Mesendoderm (in vitro differentiated cells): ENCODE results near the gene MLLT6.
A peak's percentile ranks its signal among the peaks of the same experiment; 100 is the strongest.

Experiments used
- DNase-seq: peaks from one replicate; pipeline ENCODE4 v3.0.0; 2013
- H2AK5ac ChIP-seq: 2 replicates; pipeline ENCODE4 v1.6.1; 2013; ENCODE audit warnings: low read length, inconsistent platforms
- H2BK120ac ChIP-seq: 2 replicates; pipeline ENCODE4 v1.6.1; 2013; ENCODE audit warnings: low read depth, mild to moderate bottlenecking, low read length, moderate library complexity, mixed read lengths
- H2BK15ac ChIP-seq: replicated peaks from 2 replicates; pipeline ENCODE4 v1.6.1; 2013; ENCODE audit warnings: low read depth, mild to moderate bottlenecking, moderate library complexity
- H2BK5ac ChIP-seq: 2 replicates; pipeline ENCODE4 v1.6.1; 2013; ENCODE audit warnings: low read length, inconsistent platforms
- H3K18ac ChIP-seq: 2 replicates; pipeline ENCODE4 v1.6.1; 2013; ENCODE audit warnings: mild to moderate bottlenecking, low read length, mixed read lengths
- H3K23ac ChIP-seq: one replicate; pipeline ENCODE4 v1.6.1; 2013; ENCODE audit warnings: low read length
- H3K27ac ChIP-seq: 2 replicates; pipeline ENCODE4 v1.5.1; 2013; ENCODE audit warnings: low read depth, mild to moderate bottlenecking, inconsistent platforms, low read length, moderate library complexity
- H3K27me3 ChIP-seq: 2 replicates; pipeline ENCODE4 v1.6.1; 2013; ENCODE audit warnings: low read length, control low read depth, mild to moderate bottlenecking, inconsistent platforms; ENCODE audit not compliant: insufficient read depth, poor library complexity
- H3K36me3 ChIP-seq: 2 replicates; pipeline ENCODE4 v1.6.1; 2013; ENCODE audit warnings: low read length, inconsistent platforms; ENCODE audit not compliant: control insufficient read depth, insufficient read depth
- H3K4ac ChIP-seq: one replicate; pipeline ENCODE4 v1.6.1; 2013; ENCODE audit warnings: low read depth, mild to moderate bottlenecking, low read length, moderate library complexity
- H3K4me1 ChIP-seq: 2 replicates; pipeline ENCODE4 v1.6.1; 2013; ENCODE audit warnings: low read depth, low read length, inconsistent platforms; ENCODE audit not compliant: control insufficient read depth
- H3K4me2 ChIP-seq: 2 replicates; pipeline ENCODE4 v1.6.1; 2013; ENCODE audit warnings: low read length
- H3K4me3 ChIP-seq: 2 replicates; pipeline ENCODE4 v1.5.1; 2013; ENCODE audit warnings: mild to moderate bottlenecking, low read length
- H3K56ac ChIP-seq: one replicate; pipeline ENCODE4 v1.6.1; 2013; ENCODE audit warnings: low read length
- H3K79me1 ChIP-seq: 2 replicates; pipeline ENCODE4 v1.6.1; 2013; ENCODE audit warnings: low read length, inconsistent platforms
- H3K79me2 ChIP-seq: 2 replicates; pipeline ENCODE4 v1.6.1; 2013; ENCODE audit warnings: mild to moderate bottlenecking, low read length; ENCODE audit not compliant: control insufficient read depth, insufficient read depth
- H3K9ac ChIP-seq: 2 replicates; pipeline ENCODE4 v1.6.1; 2013; ENCODE audit warnings: low read length, inconsistent platforms
- H4K5ac ChIP-seq: one replicate; pipeline ENCODE4 v1.6.1; 2013; ENCODE audit warnings: low read length
- H4K8ac ChIP-seq: one replicate; pipeline ENCODE4 v1.6.1; 2013; ENCODE audit warnings: low read depth, mild to moderate bottlenecking, control low read depth, low read length, moderate library complexity
- WGBS: extraction: QIAGEN DNeasy Blood & Tissue Kit; methylation state at CpG from one replicate; pipeline ENCODE4 v1.1.7; 2013; ENCODE audit warnings: low lambda C conversion rate, missing lambda C conversion rate; ENCODE audit not compliant: insufficient coverage; ENCODE audit errors: extremely low coverage; 5-methylcytosine and 5-hydroxymethylcytosine counted together

Gene MLLT6

DNA sequence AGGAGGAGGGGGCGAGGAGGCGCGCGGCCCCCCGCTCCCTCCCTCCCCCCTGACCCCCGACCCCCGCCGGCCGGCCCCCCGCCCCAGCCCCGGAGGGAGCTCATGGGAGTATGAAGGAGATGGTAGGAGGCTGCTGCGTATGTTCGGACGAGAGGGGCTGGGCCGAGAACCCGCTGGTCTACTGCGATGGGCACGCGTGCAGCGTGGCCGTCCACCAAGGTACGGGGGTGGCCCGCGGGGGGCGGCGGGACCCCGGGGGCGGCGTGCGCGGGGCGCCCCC lies 390 bp downstream of the MLLT6 start:
- Histone ChIP-seq H3K9ac (peak overlapping the region; percentile 62), H3K23ac (no peak overlapping the region)
- WGBS: no CpG with 5 or more reads among the region's 32 CpGs

DNA sequence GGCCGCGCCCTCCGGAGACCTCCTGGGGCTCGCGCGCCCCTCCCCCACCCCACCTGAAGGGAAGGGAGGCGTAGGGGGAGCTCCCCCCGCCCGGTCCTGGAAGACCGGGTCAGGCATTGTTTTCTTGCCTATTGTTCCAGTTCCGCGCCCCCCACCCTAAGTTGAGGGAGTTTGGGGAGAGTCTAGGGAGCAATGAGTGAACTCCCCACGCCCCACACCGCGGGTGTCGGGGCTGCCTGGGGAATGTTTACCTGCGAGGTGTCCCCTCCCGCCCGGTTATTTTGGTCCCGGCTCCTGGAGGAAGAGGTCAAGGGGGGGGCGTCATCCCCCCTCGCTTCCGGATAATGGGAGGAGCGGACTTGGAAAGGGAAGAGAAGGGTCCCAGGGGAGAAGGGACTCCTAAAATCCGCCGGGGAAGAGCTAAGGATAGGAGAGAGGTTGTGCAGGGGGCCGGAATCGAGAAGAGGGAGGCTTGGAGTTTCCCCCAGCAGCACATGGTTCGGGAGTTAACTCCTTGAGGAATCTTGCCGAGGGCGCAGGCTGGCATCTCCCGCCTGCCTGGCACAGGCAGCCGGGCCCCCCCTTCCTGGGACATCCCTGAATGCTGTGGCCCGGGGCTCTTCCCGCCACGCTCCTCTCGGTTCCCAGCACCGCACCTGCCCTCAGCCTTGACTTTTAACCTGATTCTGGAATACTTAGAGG lies 881 bp downstream of the MLLT6 start:
- peak overlapping the region; percentile 55 for H3K4me3 ChIP-seq
- no CpG with 5 or more reads among the region's 38 CpGs for WGBS
- H3K4ac ChIP-seq: peak overlapping the region; percentile 70
- H4K8ac ChIP-seq: no peak overlapping the region
- DNase-seq: peak; percentile 79
- no peak overlapping the region for H2BK5ac ChIP-seq
- peak overlapping the region; percentile 78 for H3K56ac ChIP-seq
- peak overlapping the region; percentile 92 for H3K18ac ChIP-seq
- H3K36me3 ChIP-seq: no peaks in the 10 kb centered on the region
- no peak overlapping the region for H3K23ac ChIP-seq
- peaks cover 2% of the 10 kb centered on the region for H3K79me1 ChIP-seq
- H2AK5ac ChIP-seq: no peak overlapping the region
- no peak overlapping the region for H2BK120ac ChIP-seq
- no peaks in the 10 kb centered on the region for H3K79me2 ChIP-seq
- peak overlapping the region; percentile 38 for H3K27ac ChIP-seq
- peaks cover 10% of the 10 kb centered on the region for H3K27me3 ChIP-seq
- peak overlapping the region; percentile 62 for H3K9ac ChIP-seq
- no peak overlapping the region for H2BK15ac ChIP-seq
- H4K5ac ChIP-seq: no peak overlapping the region
- H3K4me1 ChIP-seq: peaks cover 9% of the 10 kb centered on the region
- H3K4me2 ChIP-seq: peak overlapping the region; percentile 19

More for the DNA sequence above, 390 bp downstream of the MLLT6 start:
- DNase-seq: no peak
- Histone ChIP-seq H3K4ac (peak overlapping the region; percentile 70), H4K5ac (no peak overlapping the region), H3K79me1 (peaks cover 2% of the 10 kb centered on the region), H3K27me3 (peaks cover 10% of the 10 kb centered on the region), H3K18ac (peak overlapping the region; percentile 92), H4K8ac (no peak overlapping the region), H3K4me1 (peaks cover 9% of the 10 kb centered on the region), H2BK120ac (peak overlapping the region; percentile 63), H3K56ac (peak overlapping the region; percentile 80), H3K27ac (peak overlapping the region; percentile 38), H3K4me2 (no peak overlapping the region), H2AK5ac (no peak overlapping the region), H3K4me3 (peak overlapping the region; percentile 55), H2BK5ac (no peak overlapping the region), H3K79me2 (no peaks in the 10 kb centered on the region), H3K36me3 (no peaks in the 10 kb centered on the region), H2BK15ac (no peak overlapping the region)

DNA sequence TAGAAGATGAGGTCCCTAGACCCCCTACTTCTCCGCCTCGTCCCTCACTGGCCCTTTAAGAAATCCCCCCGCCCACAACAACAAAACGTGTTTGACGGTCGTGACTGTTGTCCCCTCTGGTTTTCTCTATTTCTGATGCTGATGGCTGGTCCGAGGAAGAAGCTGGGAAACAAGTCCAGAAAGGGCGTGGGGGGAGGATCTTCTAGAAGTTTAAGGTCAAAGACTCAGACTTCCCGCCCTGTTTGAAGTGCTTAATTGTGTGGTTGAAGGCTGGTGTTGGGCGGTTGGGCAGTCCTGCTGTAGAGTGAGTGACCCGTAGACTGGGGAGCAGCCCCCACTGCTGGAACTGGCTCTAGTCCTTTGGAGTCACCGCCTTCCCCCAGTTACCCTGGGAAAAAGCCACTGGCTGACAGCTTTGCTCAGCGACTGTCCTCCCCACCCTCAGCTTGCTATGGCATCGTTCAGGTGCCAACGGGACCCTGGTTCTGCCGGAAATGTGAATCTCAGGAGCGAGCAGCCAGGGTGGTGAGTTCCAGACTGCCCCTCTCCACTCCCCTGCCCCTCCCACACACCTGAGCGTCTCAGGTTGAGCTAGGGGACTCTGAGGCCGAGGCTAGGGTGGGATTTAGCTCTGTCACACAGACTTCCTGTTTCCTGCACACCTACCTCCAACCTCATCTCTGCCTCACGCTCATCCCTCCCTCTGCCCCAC lies 1.6 kb downstream of the MLLT6 start:
- DNase-seq: peak; percentile 55
- peaks cover 6% of the 10 kb centered on the region for H3K27me3 ChIP-seq

DNA sequence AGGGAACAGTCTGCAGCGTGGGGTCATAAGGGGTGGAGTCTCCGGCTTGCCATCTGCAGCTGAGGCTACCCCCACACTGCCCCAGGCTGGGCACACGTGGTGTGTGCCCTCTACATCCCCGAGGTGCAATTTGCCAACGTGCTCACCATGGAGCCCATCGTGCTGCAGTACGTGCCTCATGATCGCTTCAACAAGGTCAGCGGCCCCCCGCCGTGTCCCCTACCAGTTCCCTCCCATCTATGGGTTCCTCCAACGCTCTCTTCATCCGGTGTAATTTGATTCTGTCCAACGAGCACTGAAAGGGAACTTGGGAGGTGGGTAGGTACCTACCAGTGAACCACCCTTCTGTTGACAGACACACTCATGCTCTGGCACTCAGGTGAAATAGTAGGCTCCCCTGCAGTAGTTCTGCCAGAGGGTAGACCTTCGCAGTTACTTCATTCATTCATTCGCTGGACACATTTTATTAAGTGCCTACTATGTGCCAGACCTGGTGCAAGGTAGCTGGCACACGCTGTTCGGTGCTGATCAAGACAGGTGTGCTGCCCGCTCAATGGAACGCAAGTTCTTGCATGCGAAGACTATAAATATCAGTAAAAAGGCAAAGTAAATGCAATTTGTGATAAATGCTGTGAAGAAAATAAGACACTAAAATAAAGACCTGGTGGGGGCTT lies 2.7 kb downstream of the MLLT6 start:
- no peak overlapping the region for H4K5ac ChIP-seq
- no peak overlapping the region for H2AK5ac ChIP-seq
- peaks cover 4% of the 10 kb centered on the region for H3K27me3 ChIP-seq
- no peak overlapping the region for H2BK120ac ChIP-seq
- H3K36me3 ChIP-seq: no peaks in the 10 kb centered on the region
- H3K23ac ChIP-seq: no peak overlapping the region
- no CpG with 5 or more reads among the region's 21 CpGs for WGBS
- no peak overlapping the region for H3K18ac ChIP-seq
- H3K27ac ChIP-seq: no peak overlapping the region
- H3K4me1 ChIP-seq: peaks cover 9% of the 10 kb centered on the region
- no peak overlapping the region for H3K4me3 ChIP-seq
- H2BK5ac ChIP-seq: no peak overlapping the region
- no peak overlapping the region for H3K9ac ChIP-seq
- H3K4ac ChIP-seq: no peak overlapping the region
- H3K79me1 ChIP-seq: peaks cover 2% of the 10 kb centered on the region
- no peak for DNase-seq
- no peak overlapping the region for H4K8ac ChIP-seq
- H2BK15ac ChIP-seq: no peak overlapping the region
- H3K79me2 ChIP-seq: no peaks in the 10 kb centered on the region
- no peak overlapping the region for H3K56ac ChIP-seq
- no peak overlapping the region for H3K4me2 ChIP-seq

More for the DNA sequence above, 1.6 kb downstream of the MLLT6 start:
- no peak overlapping the region for H4K8ac ChIP-seq
- peaks cover 2% of the 10 kb centered on the region for H3K79me1 ChIP-seq
- no peak overlapping the region for H3K27ac ChIP-seq
- H4K5ac ChIP-seq: no peak overlapping the region
- no peak overlapping the region for H2BK120ac ChIP-seq
- peak overlapping the region; percentile 62 for H3K9ac ChIP-seq
- no peak overlapping the region for H2BK5ac ChIP-seq
- H3K4ac ChIP-seq: no peak overlapping the region
- H3K36me3 ChIP-seq: no peaks in the 10 kb centered on the region
- peak overlapping the region; percentile 55 for H3K4me3 ChIP-seq
- no peaks in the 10 kb centered on the region for H3K79me2 ChIP-seq
- peak overlapping the region; percentile 19 for H3K4me2 ChIP-seq
- no CpG with 5 or more reads among the region's 20 CpGs for WGBS
- no peak overlapping the region for H3K23ac ChIP-seq
- H2BK15ac ChIP-seq: no peak overlapping the region
- H3K56ac ChIP-seq: peak overlapping the region; percentile 78
- peaks cover 9% of the 10 kb centered on the region for H3K4me1 ChIP-seq
- H2AK5ac ChIP-seq: no peak overlapping the region
- H3K18ac ChIP-seq: peak overlapping the region; percentile 92

DNA sequence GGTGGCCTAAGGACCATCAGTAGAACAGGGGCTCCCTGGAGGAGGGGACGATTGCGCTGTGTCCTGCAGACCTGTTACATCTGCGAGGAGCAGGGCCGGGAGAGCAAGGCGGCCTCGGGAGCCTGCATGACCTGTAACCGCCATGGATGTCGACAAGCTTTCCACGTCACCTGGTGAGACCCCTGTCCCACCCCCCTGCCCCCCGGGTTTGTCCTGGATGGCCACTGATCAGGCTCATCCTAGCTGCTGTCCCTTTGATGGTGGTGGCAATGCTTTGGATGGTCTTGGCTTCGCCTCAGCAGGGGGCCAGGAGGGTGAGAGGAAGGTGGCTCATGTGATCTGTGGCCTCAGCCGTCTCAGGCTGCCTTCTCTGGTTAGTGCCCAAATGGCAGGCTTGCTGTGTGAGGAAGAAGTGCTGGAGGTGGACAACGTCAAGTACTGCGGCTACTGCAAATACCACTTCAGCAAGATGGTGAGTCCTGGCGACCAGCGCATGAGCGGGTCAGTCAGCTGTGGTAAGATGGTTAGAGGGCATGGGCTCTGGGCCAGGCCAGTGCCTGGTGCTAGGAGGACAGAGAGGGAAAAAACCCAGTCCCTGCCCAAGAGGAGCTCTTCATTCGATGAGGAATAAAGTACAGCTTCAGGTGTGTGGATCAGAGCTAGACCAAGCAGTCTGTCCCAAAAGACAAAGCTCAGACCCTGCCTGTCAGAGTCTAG lies 4.2 kb downstream of the MLLT6 start:
- Histone ChIP-seq H3K79me2 (no peaks in the 10 kb centered on the region), H2BK120ac (no peak overlapping the region), H3K23ac (no peak overlapping the region), H3K27ac (no peak overlapping the region), H3K4me3 (no peak overlapping the region), H3K4me1 (peaks cover 4% of the 10 kb centered on the region), H2AK5ac (no peak overlapping the region), H3K36me3 (no peaks in the 10 kb centered on the region), H3K79me1 (peaks cover 2% of the 10 kb centered on the region), H3K18ac (no peak overlapping the region), H3K9ac (no peak overlapping the region), H3K4ac (no peak overlapping the region), H3K27me3 (no peaks in the 10 kb centered on the region), H4K8ac (no peak overlapping the region), H2BK5ac (no peak overlapping the region), H3K4me2 (no peak overlapping the region), H4K5ac (no peak overlapping the region), H2BK15ac (no peak overlapping the region), H3K56ac (no peak overlapping the region)
- no CpG with 5 or more reads among the region's 18 CpGs for WGBS
- DNase-seq: no peak
